Right lobe of liver (tissue), 4 donors: Measurements from ENCODE around the gene KLHL17.

Experiments used
- POLR2A ChIP-seq: fragments of 450-650 bp; IDR thresholded peaks from one replicate; pipeline ENCODE4 v1.6.1; 2017; ENCODE audit warnings: antibody characterized with exemption, mild to moderate bottlenecking
- TF ChIP-seq, protein P1 (sequence below), 4 donors: fragments of 200-600 bp in 3 of 4; fragments of 450-650 bp in 1 of 4; IDR thresholded peaks; one replicate each; pipeline versions ENCODE4 v1.5.1 to v1.8.0; 2016 to 2022; ENCODE audit warnings: antibody characterized with exemption in 4 of 4, mild to moderate bottlenecking in 2 of 4
- donor health status: DM: no; HTN: no; CAD: no.
- donor health status: DM: no; HTN: no; CAD: no.
- donor health status: DM: no; HTN: yes; CAD: no.

DNA sequence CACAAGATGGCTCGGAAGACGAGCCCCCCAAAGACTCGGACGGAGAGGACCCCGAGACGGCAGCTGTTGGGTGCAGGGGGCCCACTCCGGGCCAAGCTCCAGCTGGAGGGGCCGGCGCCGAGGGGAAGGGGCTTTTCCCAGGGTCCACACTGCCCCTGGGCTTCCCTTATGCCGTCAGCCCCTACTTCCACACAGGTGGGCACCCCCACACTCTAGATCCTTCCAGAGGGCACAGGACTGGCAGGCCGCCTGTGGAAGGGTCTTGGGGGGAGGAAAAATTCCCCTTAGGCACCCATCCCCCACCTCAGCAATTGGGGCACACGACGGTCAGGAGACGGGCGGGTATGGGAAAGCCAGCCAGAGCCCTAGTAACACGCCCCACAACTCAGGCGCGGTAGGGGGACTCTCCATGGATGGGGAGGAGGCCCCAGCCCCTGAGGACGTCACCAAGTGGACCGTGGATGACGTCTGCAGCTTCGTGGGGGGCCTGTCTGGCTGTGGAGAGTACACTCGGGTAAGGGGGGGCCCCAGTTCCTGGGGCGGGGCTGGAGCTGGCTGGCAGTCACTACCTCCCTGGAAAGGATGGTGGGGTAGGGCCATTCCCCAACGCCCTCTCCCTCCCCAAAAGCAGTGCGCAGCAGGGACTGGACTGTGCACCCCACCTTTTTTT, 17.4 kb upstream of the KLHL17 start:
- TF ChIP-seq, protein P1, sequence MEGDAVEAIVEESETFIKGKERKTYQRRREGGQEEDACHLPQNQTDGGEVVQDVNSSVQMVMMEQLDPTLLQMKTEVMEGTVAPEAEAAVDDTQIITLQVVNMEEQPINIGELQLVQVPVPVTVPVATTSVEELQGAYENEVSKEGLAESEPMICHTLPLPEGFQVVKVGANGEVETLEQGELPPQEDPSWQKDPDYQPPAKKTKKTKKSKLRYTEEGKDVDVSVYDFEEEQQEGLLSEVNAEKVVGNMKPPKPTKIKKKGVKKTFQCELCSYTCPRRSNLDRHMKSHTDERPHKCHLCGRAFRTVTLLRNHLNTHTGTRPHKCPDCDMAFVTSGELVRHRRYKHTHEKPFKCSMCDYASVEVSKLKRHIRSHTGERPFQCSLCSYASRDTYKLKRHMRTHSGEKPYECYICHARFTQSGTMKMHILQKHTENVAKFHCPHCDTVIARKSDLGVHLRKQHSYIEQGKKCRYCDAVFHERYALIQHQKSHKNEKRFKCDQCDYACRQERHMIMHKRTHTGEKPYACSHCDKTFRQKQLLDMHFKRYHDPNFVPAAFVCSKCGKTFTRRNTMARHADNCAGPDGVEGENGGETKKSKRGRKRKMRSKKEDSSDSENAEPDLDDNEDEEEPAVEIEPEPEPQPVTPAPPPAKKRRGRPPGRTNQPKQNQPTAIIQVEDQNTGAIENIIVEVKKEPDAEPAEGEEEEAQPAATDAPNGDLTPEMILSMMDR (IDR thresholded peaks at IDR 0.05), result no peak
- no peak for TF ChIP-seq POLR2A
